Neural cell (in vitro differentiated cells): ENCODE data around the gene NRBF2. TPM values are rescaled to one million over a fixed set of nuclear protein-coding genes. Genes with fewer than 3 reads are reported as not detected.

Source experiments
- H2AFZ ChIP-seq: fragments of 200-600, 300-800 bp; sonication (generic), shearing (Covaris generic); 2 replicates; pipeline ENCODE4 v1.6.0; 2014; ENCODE audit warnings: low read depth, mild to moderate bottlenecking, antibody characterized with exemption, low read length, moderate library complexity
- H3F3A ChIP-seq: fragments of 200-600 bp; shearing (Covaris generic); 2 replicates; pipeline ENCODE4 v1.6.1; 2016; ENCODE audit warnings: mild to moderate bottlenecking, moderate library complexity, mixed read lengths, antibody characterized with exemption, low read length; ENCODE audit not compliant: insufficient read depth, poor library complexity, severe bottlenecking
- H3K27ac ChIP-seq: fragments of 200-600, 300-800 bp; sonication (generic), shearing (Covaris generic); 2 replicates; pipeline ENCODE4 v1.5.1; 2014; ENCODE audit warnings: mild to moderate bottlenecking, low read length, moderate library complexity
- H3K27me3 ChIP-seq: fragments of 300-800, 200-600 bp; sonication (generic), shearing (Covaris generic); 2 replicates; pipeline ENCODE4 v1.6.0; 2014; ENCODE audit warnings: mild to moderate bottlenecking, low read depth, low read length, moderate library complexity; ENCODE audit not compliant: insufficient read depth
- H3K36me3 ChIP-seq: fragments of 300-800, 200-600 bp; sonication (generic), shearing (Covaris generic); 2 replicates; pipeline ENCODE4 v1.5.1; 2014; ENCODE audit warnings: mild to moderate bottlenecking, antibody characterized with exemption, low read length, moderate library complexity; ENCODE audit not compliant: insufficient read depth
- H3K4me2 ChIP-seq: fragments of 300-800, 200-600 bp; sonication (generic), shearing (Covaris generic); 2 replicates; pipeline ENCODE4 v1.6.0; 2014; ENCODE audit warnings: mild to moderate bottlenecking, low read length
- H3K4me3 ChIP-seq: fragments of 300-800, 200-600 bp; sonication (generic), shearing (Covaris generic); 2 replicates; pipeline ENCODE4 v1.5.1; 2014; ENCODE audit warnings: mild to moderate bottlenecking, low read length, moderate library complexity
- H3K79me2 ChIP-seq: fragments of 200-600 bp; shearing (Covaris generic); replicated peaks from 2 replicates; pipeline ENCODE4 v1.6.0; 2014; ENCODE audit warnings: mild to moderate bottlenecking, low read length, moderate library complexity; ENCODE audit not compliant: insufficient read depth
- H3K9ac ChIP-seq: fragments of 300-800, 200-600 bp; sonication (generic), shearing (Covaris generic); 2 replicates; pipeline ENCODE4 v1.6.1; 2016; ENCODE audit warnings: mild to moderate bottlenecking, low read length, mixed read lengths
- H3K9me2 ChIP-seq: fragments of 200-600 bp; shearing (Covaris generic); 2 replicates; pipeline ENCODE4 v1.6.1; 2016; ENCODE audit warnings: mild to moderate bottlenecking, low read length, mixed read lengths; ENCODE audit not compliant: insufficient read depth
- H3K9me3 ChIP-seq: fragments of 200-600, 300-800 bp; sonication (generic), shearing (Covaris generic); 2 replicates; pipeline ENCODE4 v1.6.1; 2016; ENCODE audit warnings: mild to moderate bottlenecking, mixed run types, low read length, moderate library complexity, mixed read lengths
- H4K20me1 ChIP-seq: fragments of 200-600 bp; shearing (Covaris generic); 2 replicates; pipeline ENCODE4 v1.6.1; 2016; ENCODE audit warnings: mild to moderate bottlenecking, mixed run types; ENCODE audit not compliant: insufficient read depth
- CTCF ChIP-seq: fragments of 450-650 bp; IDR thresholded peaks from 2 replicates; pipeline ENCODE4 v1.5.1; 2014; ENCODE audit warnings: antibody characterized with exemption, mild to moderate bottlenecking, moderate library complexity; ENCODE audit not compliant: poor library complexity, severe bottlenecking
- EP300 ChIP-seq: fragments of 450-650 bp; conservative IDR thresholded peaks from 2 replicates; pipeline ENCODE4 v1.6.1; 2014; ENCODE audit warnings: antibody characterized with exemption, mild to moderate bottlenecking, moderate library complexity; ENCODE audit not compliant: poor library complexity, severe bottlenecking
- EZH2 ChIP-seq: fragments of 200-600, 300-800 bp; shearing (Covaris generic), sonication (generic); IDR thresholded peaks from 2 replicates; pipeline ENCODE4 v1.6.1; 2014; ENCODE audit warnings: antibody characterized with exemption, low read length, borderline replicate concordance, mild to moderate bottlenecking; ENCODE audit not compliant: insufficient read depth, poor library complexity, severe bottlenecking
- MXI1 ChIP-seq: fragments of 450-650 bp; conservative IDR thresholded peaks from 2 replicates; pipeline ENCODE4 v1.6.1; 2014; ENCODE audit warnings: antibody characterized with exemption, mild to moderate bottlenecking; ENCODE audit not compliant: poor library complexity, severe bottlenecking
- POLR2AphosphoS5 ChIP-seq: IDR thresholded peaks from 2 replicates; pipeline ENCODE4 v1.6.1; 2012
- RAD21 ChIP-seq: fragments of 450-650 bp; conservative IDR thresholded peaks from 2 replicates; pipeline ENCODE4 v1.6.1; 2014; ENCODE audit warnings: antibody characterized with exemption, mild to moderate bottlenecking, moderate library complexity
- REST ChIP-seq: IDR thresholded peaks from 2 replicates; pipeline ENCODE4 v1.6.1; 2012; ENCODE audit warnings: borderline replicate concordance
- SMC3 ChIP-seq: fragments of 450-650 bp; conservative IDR thresholded peaks from 2 replicates; pipeline ENCODE4 v1.6.1; 2014; ENCODE audit warnings: antibody characterized with exemption, mild to moderate bottlenecking, moderate library complexity; ENCODE audit not compliant: poor library complexity
- TAF1 ChIP-seq: IDR thresholded peaks from 2 replicates; pipeline ENCODE4 v1.6.1; 2012; ENCODE audit warnings: low read depth
- polyA plus RNA-seq: library from polyadenylated mRNA; depleted of rRNA; stranded (reverse); fragments of >200 nt; gene quantifications from 2 replicates; pipeline ENCODE4 v1.2.3, GENCODE V29; 2014

Gene NRBF2
- polyA plus RNA-seq, 1 donor from 2014 or later, result 32.7 TPM

- no peaks in the 10 kb centered on the region for H3K27me3 ChIP-seq
- no peaks in the 10 kb centered on the region for H3K79me2 ChIP-seq
- H3F3A ChIP-seq, result no peaks in the 10 kb centered on the region
- H3K9ac ChIP-seq, result no peak overlapping the region
- H3K36me3 ChIP-seq, result no peaks in the 10 kb centered on the region
- no peaks in the 10 kb centered on the region for H4K20me1 ChIP-seq
- H3K9me3 ChIP-seq, result no peaks in the 10 kb centered on the region
- no peak overlapping the region for H3K27ac ChIP-seq
- no peak overlapping the region for H2AFZ ChIP-seq
- TF ChIP-seq CTCF, result no peak
- no peak for TF ChIP-seq SMC3
- TF ChIP-seq REST, result no peak
- TF ChIP-seq TAF1, result no peak
- no peak for TF ChIP-seq MXI1
- TF ChIP-seq EZH2, result no peak
- TF ChIP-seq POLR2AphosphoS5, result no peak
- no peak for TF ChIP-seq RAD21
- no peak for TF ChIP-seq EP300
- no peak overlapping the region for H3K4me3 ChIP-seq
- no peaks in the 10 kb centered on the region for H3K9me2 ChIP-seq
- H3K4me2 ChIP-seq, result no peak overlapping the region
Observed at GRCh38 chr10:63128443-63128842, 4.7 kb upstream of the NRBF2 start.

DNA sequence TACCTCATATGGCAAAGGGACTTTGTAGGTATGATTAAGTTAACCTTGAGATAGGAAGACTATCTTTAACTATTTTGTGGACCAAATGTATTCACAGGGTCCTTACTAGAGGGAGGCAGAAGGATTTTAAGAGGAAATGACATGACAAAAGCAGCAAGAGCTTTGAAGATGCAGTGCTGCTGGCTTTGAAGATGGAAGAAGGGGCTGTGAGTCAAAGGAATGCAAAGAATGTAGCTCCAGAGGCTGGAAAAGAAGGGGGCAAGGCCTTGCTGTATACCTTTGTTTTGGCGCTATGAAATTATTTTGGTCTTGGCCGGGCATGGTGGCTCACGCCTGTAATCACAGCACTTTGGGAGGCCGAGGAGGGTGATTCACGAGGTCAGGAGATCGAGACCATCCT is 3.2 kb upstream of the NRBF2 start:
- Histone ChIP-seq H3K36me3 (no peaks in the 10 kb centered on the region), H3K4me3 (no peak overlapping the region), H3K9ac (no peak overlapping the region), H3K4me2 (no peak overlapping the region), H4K20me1 (no peaks in the 10 kb centered on the region), H2AFZ (no peak overlapping the region), H3K79me2 (peaks cover 11% of the 10 kb centered on the region), H3K27ac (no peak overlapping the region), H3K9me3 (no peaks in the 10 kb centered on the region), H3K9me2 (no peaks in the 10 kb centered on the region), H3F3A (no peaks in the 10 kb centered on the region), H3K27me3 (no peaks in the 10 kb centered on the region)
- no peak for TF ChIP-seq EP300
- TF ChIP-seq TAF1, result no peak
- TF ChIP-seq POLR2AphosphoS5, result no peak
- TF ChIP-seq RAD21, result no peak
- no peak for TF ChIP-seq SMC3
- TF ChIP-seq REST, result no peak
- no peak for TF ChIP-seq EZH2
- no peak for TF ChIP-seq MXI1
- TF ChIP-seq CTCF, result no peak
